Smooth muscle cell of the umbilical artery (primary cell): Measurements from ENCODE around the gene ENTHD1. TPM values are rescaled to one million over a fixed set of nuclear protein-coding genes. Genes with fewer than 3 reads are reported as not detected.

ENCODE experiments used
- total RNA-seq: library from RNA; depleted of rRNA; stranded (reverse); fragments of >200 nt; gene quantifications from 2 replicates; pipeline ENCODE4 v1.2.3, GENCODE V29; 2014

Gene ENTHD1, protein sequence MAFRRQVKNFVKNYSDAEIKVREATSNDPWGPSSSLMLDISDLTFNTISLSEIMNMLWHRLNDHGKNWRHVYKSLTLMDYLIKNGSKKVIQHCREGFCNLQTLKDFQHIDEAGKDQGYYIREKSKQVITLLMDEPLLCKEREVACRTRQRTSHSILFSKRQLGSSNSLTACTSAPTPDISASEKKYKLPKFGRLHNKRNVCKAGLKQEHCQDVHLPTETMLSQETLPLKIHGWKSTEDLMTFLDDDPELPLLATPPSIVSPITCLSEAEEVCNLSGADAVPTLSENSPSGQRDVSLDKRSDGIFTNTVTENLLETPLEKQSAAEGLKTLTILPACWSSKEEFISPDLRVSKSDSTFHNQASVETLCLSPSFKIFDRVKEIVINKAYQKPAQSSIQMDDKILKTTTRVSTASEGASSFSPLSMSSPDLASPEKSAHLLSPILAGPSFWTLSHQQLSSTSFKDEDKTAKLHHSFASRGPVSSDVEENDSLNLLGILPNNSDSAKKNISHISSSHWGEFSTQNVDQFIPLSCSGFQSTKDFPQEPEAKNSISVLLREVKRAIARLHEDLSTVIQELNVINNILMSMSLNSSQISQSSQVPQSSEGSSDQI
- total RNA-seq, result not detected in 2 replicates

GRCh38 chr22:39893526-39893925 lies at the start of gene ENTHD1:
ENTHD1 (minus strand) TSS chr22:39893760; CDS start chr22:39887748, 6,012 bp downstream.

GRCh38 chr22:39900306-39901227 lies 7.0 kb upstream of the ENTHD1 start, which contains the start of gene GRAP2:
GRAP2 (plus strand) TSS chr22:39901084; CDS start chr22:39947107, 46,023 bp downstream.

Other genes starting within 250 kb of the ENTHD1 start
- not detected in 2 replicates for gene GRAP2, start 7.3 kb upstream of the ENTHD1 start, total RNA-seq
- not detected in 2 replicates for gene TMA7B, start 66.6 kb upstream of the ENTHD1 start, total RNA-seq
- gene FAM83F, start 101.2 kb upstream of the ENTHD1 start, total RNA-seq, result not detected in 2 replicates